HEK293 (cell line): ENCODE measurements around the gene SIL1.

ENCODE experiments used
- PRDM2 ChIP-seq: fragments of 450-650 bp; formaldehyde crosslinking; IDR thresholded peaks from 2 replicates; pipeline ENCODE4 v1.5.1; 2016; ENCODE audit warnings: missing biosample characterization, missing genetic modification characterization, borderline replicate concordance
- SP7 ChIP-seq: fragments of 450-650 bp; formaldehyde crosslinking; IDR thresholded peaks from 2 replicates; pipeline ENCODE4 v1.5.1; 2016; ENCODE audit warnings: missing biosample characterization, missing genetic modification characterization
- ZNF449 ChIP-seq: fragments of 450-650 bp; formaldehyde crosslinking; IDR thresholded peaks from 2 replicates; pipeline ENCODE4 v1.5.1; 2017; ENCODE audit warnings: missing biosample characterization, mild to moderate bottlenecking, missing genetic modification characterization, moderate library complexity
- ZNF792 ChIP-seq: fragments of 450-650 bp; formaldehyde crosslinking; IDR thresholded peaks from 2 replicates; pipeline ENCODE4 v1.5.1; 2016; ENCODE audit warnings: missing biosample characterization, missing genetic modification characterization
- TF ChIP-seq, protein P1 (sequence below): fragments of 450-650 bp; formaldehyde crosslinking; IDR thresholded peaks from 2 replicates; pipeline ENCODE4 v1.5.1; 2016; ENCODE audit warnings: missing biosample characterization, missing genetic modification characterization

DNA sequence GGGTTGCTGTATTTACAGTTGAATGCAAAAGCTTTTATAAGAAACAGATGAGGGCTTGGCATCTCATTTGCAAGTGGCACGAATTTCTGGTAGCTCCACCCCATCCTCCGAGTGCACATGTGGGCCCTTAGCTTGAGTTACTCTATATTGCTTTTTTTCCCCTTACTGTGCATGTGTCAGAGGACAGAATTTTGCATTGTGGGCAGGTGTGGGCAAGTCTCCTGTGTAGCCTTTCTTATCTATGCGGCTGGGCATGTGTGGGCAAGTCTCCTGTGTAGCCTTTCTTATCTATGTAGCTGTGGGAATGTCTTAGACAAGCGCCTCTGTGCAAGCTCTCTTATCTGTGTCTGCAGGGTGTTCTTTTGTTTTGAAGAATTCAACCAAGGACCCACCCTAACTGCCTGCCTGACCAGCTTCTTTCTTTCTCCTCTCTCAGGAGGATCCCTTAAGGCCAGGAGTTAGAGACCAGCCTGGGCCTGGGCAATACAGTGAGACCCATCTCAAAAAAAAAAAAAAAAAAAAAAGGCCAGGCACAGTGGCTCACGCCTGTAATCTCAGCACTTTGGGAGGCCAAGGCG is 34.1 kb upstream of the SIL1 start:
- no peak for TF ChIP-seq ZNF792 (tag by site-specific recombination)
- TF ChIP-seq, protein P1, sequence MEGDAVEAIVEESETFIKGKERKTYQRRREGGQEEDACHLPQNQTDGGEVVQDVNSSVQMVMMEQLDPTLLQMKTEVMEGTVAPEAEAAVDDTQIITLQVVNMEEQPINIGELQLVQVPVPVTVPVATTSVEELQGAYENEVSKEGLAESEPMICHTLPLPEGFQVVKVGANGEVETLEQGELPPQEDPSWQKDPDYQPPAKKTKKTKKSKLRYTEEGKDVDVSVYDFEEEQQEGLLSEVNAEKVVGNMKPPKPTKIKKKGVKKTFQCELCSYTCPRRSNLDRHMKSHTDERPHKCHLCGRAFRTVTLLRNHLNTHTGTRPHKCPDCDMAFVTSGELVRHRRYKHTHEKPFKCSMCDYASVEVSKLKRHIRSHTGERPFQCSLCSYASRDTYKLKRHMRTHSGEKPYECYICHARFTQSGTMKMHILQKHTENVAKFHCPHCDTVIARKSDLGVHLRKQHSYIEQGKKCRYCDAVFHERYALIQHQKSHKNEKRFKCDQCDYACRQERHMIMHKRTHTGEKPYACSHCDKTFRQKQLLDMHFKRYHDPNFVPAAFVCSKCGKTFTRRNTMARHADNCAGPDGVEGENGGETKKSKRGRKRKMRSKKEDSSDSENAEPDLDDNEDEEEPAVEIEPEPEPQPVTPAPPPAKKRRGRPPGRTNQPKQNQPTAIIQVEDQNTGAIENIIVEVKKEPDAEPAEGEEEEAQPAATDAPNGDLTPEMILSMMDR (tag by site-specific recombination): no peak
- no peak for TF ChIP-seq SP7 (tag by site-specific recombination)
- TF ChIP-seq PRDM2 (tag by site-specific recombination): no peak
- no peak for TF ChIP-seq ZNF449 (tag by site-specific recombination)
